ENCODE results near the gene C3orf33.

The C3orf33 gene

GRCh38 chr3:155785662-155786295 lies 20.3 kb downstream of the C3orf33 start:
- no peak for DNase-seq (ENCODE audit: low spot score)

- no peak for DNase-seq (ENCODE audit: low spot score)
Observed at GRCh38 chr3:155782390-155782953, 23.6 kb downstream of the C3orf33 start.

- no peak for DNase-seq (ENCODE audit: low spot score)
Observed at GRCh38 chr3:155780291-155780690, 25.8 kb downstream of the C3orf33 start.

- DNase-seq (ENCODE audit: low spot score): no peak
Observed at GRCh38 chr3:155778462-155778861, 27.6 kb downstream of the C3orf33 start.

- DNase-seq (ENCODE audit: low spot score): no peak
Observed at GRCh38 chr3:155772801-155773200, 33.3 kb downstream of the C3orf33 start.

- no peak for DNase-seq (ENCODE audit: low spot score)
Observed at GRCh38 chr3:155771126-155771525, 35.0 kb downstream of the C3orf33 start.

GRCh38 chr3:155766206-155766605 lies 39.9 kb downstream of the C3orf33 start:
- DNase-seq (ENCODE audit: low spot score): no peak

- DNase-seq (ENCODE audit: low spot score): no peak
Observed at GRCh38 chr3:155763870-155764463, 42.1 kb downstream of the C3orf33 start.

- no peak for DNase-seq (ENCODE audit: low spot score)
Observed at GRCh38 chr3:155760653-155761052, 45.4 kb downstream of the C3orf33 start.

GRCh38 chr3:155757577-155757976 lies 48.5 kb downstream of the C3orf33 start:
- no peak for DNase-seq (ENCODE audit: low spot score)

GRCh38 chr3:155753038-155753639 lies 52.9 kb downstream of the C3orf33 start:
- DNase-seq (ENCODE audit: low spot score): peak; percentile 58

GRCh38 chr3:155748611-155749365 lies 57.3 kb downstream of the C3orf33 start:
- DNase-seq (ENCODE audit: low spot score): no peak

- no peak for DNase-seq (ENCODE audit: low spot score)
Observed at GRCh38 chr3:155747946-155748290, 58.2 kb downstream of the C3orf33 start.

GRCh38 chr3:155747286-155747945 lies 58.7 kb downstream of the C3orf33 start:
- no peak for DNase-seq (ENCODE audit: low spot score)

- DNase-seq (ENCODE audit: low spot score): no peak
Observed at GRCh38 chr3:155746703-155747102, 59.4 kb downstream of the C3orf33 start.

GRCh38 chr3:155745795-155746550 lies 60.1 kb downstream of the C3orf33 start:
- no peak for DNase-seq (ENCODE audit: low spot score)

GRCh38 chr3:155744626-155745324 lies 61.3 kb downstream of the C3orf33 start, which contains the start of gene PLCH1:
PLCH1 (minus strand) TSS chr3:155745071; CDS start chr3:155704224, 40,847 bp downstream.
- DNase-seq (ENCODE audit: low spot score): peak; percentile 67

- peak; percentile 60 for DNase-seq (ENCODE audit: low spot score)
Observed at GRCh38 chr3:155744010-155744625, 62.0 kb downstream of the C3orf33 start.

- peak; percentile 24 for DNase-seq (ENCODE audit: low spot score)
Observed at GRCh38 chr3:155743606-155744005, 62.5 kb downstream of the C3orf33 start.

GRCh38 chr3:155742349-155742965 lies 63.6 kb downstream of the C3orf33 start:
- DNase-seq (ENCODE audit: low spot score): no peak
